ENCODE results near the gene MRPS12. TPM values are rescaled to one million over a fixed set of nuclear protein-coding genes. Genes with fewer than 3 reads are reported as not detected.
"Not testable (repeated sequence)": the region's sequence is repeated elsewhere in the genome, so short reads cannot be mapped to it uniquely, and the experiment has no call there.

The MRPS12 gene
- 32.0 TPM for total RNA-seq (ENCODE audit: unreplicated experiment)
- long read RNA-seq, transcript MRPS12-202 (3 exons, 929 nt): minor isoform, 6 of 31 reads
- long read RNA-seq, transcript MRPS12-201 (3 exons, 1,207 nt): major isoform, 16 of 31 reads
- long read RNA-seq, transcript MRPS12-203 (2 exons, 1,220 nt): minor isoform, 8 of 31 reads
- long read RNA-seq, partial matches to known transcripts: 0 of 31 reads
- long read RNA-seq, other reads (novel, unspliced or antisense): 1 of 31 reads

- DNase-seq (ENCODE audit: low spot score): peak; percentile 95
- no peak for TF ChIP-seq CTCF (IDR thresholded peaks at IDR 0.05; ENCODE audit: unreplicated experiment)
- Mint-ChIP-seq H3K9me3 (ENCODE audit: unreplicated experiment) (no peaks in the 10 kb centered on the region), H3K4me3 (ENCODE audit: unreplicated experiment) (peak within 1 kb of the TSS; percentile 97), H3K27ac (ENCODE audit: unreplicated experiment) (peak within 1 kb of the TSS; percentile 93), H3K4me1 (ENCODE audit: unreplicated experiment) (peaks cover 15% of the 10 kb centered on the region), H3K27me3 (ENCODE audit: unreplicated experiment) (peaks cover 11% of the 10 kb centered on the region), H3K36me3 (ENCODE audit: low read depth, unreplicated experiment) (peaks cover 29% of the 10 kb centered on the region)
These were observed at the start of gene MRPS12 for GRCh38 chr19:38930776-38931520. Gene MRPS12 (plus strand): TSS chr19:38930944. CDS start chr19:38931295, 351 bp downstream.

GRCh38 chr19:38883286-38883685, 47.5 kb upstream of the MRPS12 start:
- H3K9me3 Mint-ChIP-seq (ENCODE audit: unreplicated experiment): no peaks in the 10 kb centered on the region
- peaks cover 7% of the 10 kb centered on the region for H3K36me3 Mint-ChIP-seq (ENCODE audit: low read depth, unreplicated experiment)
- peaks cover 2% of the 10 kb centered on the region for H3K27me3 Mint-ChIP-seq (ENCODE audit: unreplicated experiment)
- H3K27ac Mint-ChIP-seq (ENCODE audit: unreplicated experiment): no peak overlapping the region
- no peak for DNase-seq (ENCODE audit: low spot score)
- H3K4me1 Mint-ChIP-seq (ENCODE audit: unreplicated experiment): peaks cover 6% of the 10 kb centered on the region
- no peak for TF ChIP-seq CTCF (IDR thresholded peaks at IDR 0.05; ENCODE audit: unreplicated experiment)
- H3K4me3 Mint-ChIP-seq (ENCODE audit: unreplicated experiment): no peak overlapping the region

- not testable (repeated sequence) for DNase-seq (ENCODE audit: low spot score); H3K27ac Mint-ChIP-seq (ENCODE audit: unreplicated experiment); H3K27me3 Mint-ChIP-seq (ENCODE audit: unreplicated experiment); H3K9me3 Mint-ChIP-seq (ENCODE audit: unreplicated experiment); H3K4me1 Mint-ChIP-seq (ENCODE audit: unreplicated experiment); H3K36me3 Mint-ChIP-seq (ENCODE audit: low read depth, unreplicated experiment); H3K4me3 Mint-ChIP-seq (ENCODE audit: unreplicated experiment)
These were observed 46.1 kb upstream of the MRPS12 start for GRCh38 chr19:38884691-38885090.

GRCh38 chr19:38888876-38889275, 41.9 kb upstream of the MRPS12 start:
- TF ChIP-seq CTCF (IDR thresholded peaks at IDR 0.05; ENCODE audit: unreplicated experiment): no peak
- Mint-ChIP-seq H3K4me3 (ENCODE audit: unreplicated experiment) (no peak overlapping the region), H3K36me3 (ENCODE audit: low read depth, unreplicated experiment) (peaks cover 7% of the 10 kb centered on the region), H3K27ac (ENCODE audit: unreplicated experiment) (no peak overlapping the region), H3K9me3 (ENCODE audit: unreplicated experiment) (no peaks in the 10 kb centered on the region), H3K4me1 (ENCODE audit: unreplicated experiment) (no peaks in the 10 kb centered on the region), H3K27me3 (ENCODE audit: unreplicated experiment) (peaks cover 2% of the 10 kb centered on the region)
- no peak for DNase-seq (ENCODE audit: low spot score)

GRCh38 chr19:38889803-38890202, 40.9 kb upstream of the MRPS12 start:
- DNase-seq (ENCODE audit: low spot score): no peak
- H3K4me1 Mint-ChIP-seq (ENCODE audit: unreplicated experiment): no peaks in the 10 kb centered on the region

More at GRCh38 chr19:38889803-38890202, 40.9 kb upstream of the MRPS12 start:
- Mint-ChIP-seq H3K27me3 (ENCODE audit: unreplicated experiment) (peaks cover 5% of the 10 kb centered on the region), H3K36me3 (ENCODE audit: low read depth, unreplicated experiment) (peaks cover 10% of the 10 kb centered on the region), H3K4me3 (ENCODE audit: unreplicated experiment) (no peak overlapping the region), H3K27ac (ENCODE audit: unreplicated experiment) (no peak overlapping the region), H3K9me3 (ENCODE audit: unreplicated experiment) (no peaks in the 10 kb centered on the region)
- TF ChIP-seq CTCF (IDR thresholded peaks at IDR 0.05; ENCODE audit: unreplicated experiment): no peak
